ENCODE results near the gene AIF1L. TPM values are rescaled to one million over a fixed set of nuclear protein-coding genes. Genes with fewer than 3 reads are reported as not detected.

Gene AIF1L
- total and polyA plus RNA-seq, 2 of the 4 experiments (the other 2 are of a cell fraction) = 0.18 to 0.19 TPM

DNA sequence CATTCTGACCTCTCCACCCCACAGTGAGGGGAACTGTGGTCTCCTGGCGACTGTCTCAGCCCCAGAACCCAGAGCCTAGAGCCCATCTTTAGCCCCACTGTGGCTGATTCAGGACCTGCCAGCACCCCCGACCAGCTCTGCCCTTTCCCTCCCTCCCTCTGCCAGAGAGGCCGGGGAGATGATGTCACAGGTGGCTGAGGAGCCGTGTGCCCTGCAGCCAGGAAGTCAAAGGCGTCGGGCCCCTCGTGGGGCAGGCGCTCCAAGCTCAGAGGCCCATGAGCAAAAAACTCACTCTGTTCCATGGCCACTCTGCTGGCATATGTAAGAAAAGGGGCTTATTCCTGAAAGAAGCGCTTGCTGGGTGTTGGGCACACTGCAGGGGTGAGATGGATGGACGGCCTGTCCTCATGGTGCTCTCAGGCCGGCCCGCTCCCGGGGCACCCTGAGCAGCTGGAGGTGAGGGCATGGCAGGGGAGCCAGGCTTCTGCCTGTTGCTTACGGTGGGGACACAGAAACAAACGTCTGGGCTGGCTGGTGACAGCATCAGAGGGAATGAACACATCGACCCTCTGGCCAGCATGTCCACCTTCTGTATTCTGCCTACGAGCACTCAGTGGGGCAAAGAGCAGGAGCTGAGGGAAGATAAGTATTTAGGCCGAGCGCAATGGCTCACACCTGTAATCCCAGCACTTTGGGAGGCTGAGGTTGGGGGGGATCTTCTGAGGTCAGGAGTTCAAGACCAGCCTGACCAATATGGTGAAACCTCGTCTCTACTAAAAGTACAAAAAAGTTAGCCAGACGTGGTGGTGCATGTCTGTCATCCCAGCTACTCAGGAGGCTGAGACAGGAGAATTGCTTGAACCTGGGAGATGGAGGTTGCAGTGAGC is 46.3 kb upstream of the AIF1L start:
- H3K27ac ChIP-seq (ENCODE audit: insufficient read depth, low read length) = no peak overlapping the region
- ATAC-seq (ENCODE audit: low read depth) (no peak), DNase-seq (no peak)
- H3K56ac ChIP-seq (ENCODE audit: extremely low read depth, insufficient read depth, low read length) = no peak overlapping the region
- ChIA-PET POLR2A (ENCODE audit: unreplicated experiment) (no interaction called here), CTCF (interaction anchor here (0.6 to 1.6 kb wide), 2 partner anchors 8 to 123 kb away, joined by 4 read pairs; no protein-coding TSS in a partner anchor)
- in situ Hi-C loops (cut with MboI; ENCODE audit: low sequenced_read_pairs) = loop anchor here (10.0 kb wide), 1 partner anchor 345 kb away; no protein-coding TSS in a partner anchor
- intact Hi-C loops (cut with micrococcal nuclease) = loop anchor here (5.0 kb wide), 1 partner anchor 158 kb away; no protein-coding TSS in a partner anchor
- no peak overlapping the region for H3K4ac ChIP-seq (ENCODE audit: low read depth, low read length)
- peaks cover 22% of the 10 kb centered on the region for H3K27me3 ChIP-seq (ENCODE audit: control insufficient read depth, insufficient read depth, low read length)
- no peak overlapping the region for H3K14ac ChIP-seq (replicated peaks; ENCODE audit: low read depth, low read length)
- H3K9me3 ChIP-seq (ENCODE audit: control insufficient read depth, insufficient read depth, low read length) = peaks cover 5% of the 10 kb centered on the region
- dilution Hi-C loops (cut with HindIII; ENCODE audit: low sequenced_read_pairs, unreplicated experiment) = no loop called here
- H2BK20ac ChIP-seq (ENCODE audit: low read depth, low read length) = no peak overlapping the region
- H2BK15ac ChIP-seq (ENCODE audit: low read depth, low read length) = no peak overlapping the region
- no peak overlapping the region for H3K23ac ChIP-seq (ENCODE audit: low read depth, low read length)
- 69% methylated on average over 9 of the region's 21 CpGs; no CpG with 5 or more reads in 1 of the 2 experiments for WGBS, 2 experiments (ENCODE audit: extremely low coverage in 2 of 2, insufficient read length in 1 of 2)
- H4K5ac ChIP-seq (ENCODE audit: low read depth, low read length) = no peak overlapping the region
- H4K8ac ChIP-seq (ENCODE audit: low read depth in 2 of 2, low read length in 2 of 2) = no peak overlapping the region
- H3K4me1 ChIP-seq (ENCODE audit: control insufficient read depth, insufficient read depth, low read length) = no peaks in the 10 kb centered on the region; the same call in 1 of the 2 replicates
- no peak overlapping the region for H2AK5ac ChIP-seq (ENCODE audit: low read depth, low read length)
- H3K79me1 ChIP-seq (ENCODE audit: low read depth in 1 of 2, low read length in 2 of 2) = no peaks in the 10 kb centered on the region
- no peaks in the 10 kb centered on the region for H3K9me1 ChIP-seq (ENCODE audit: insufficient read depth, low read length)
- H3K18ac ChIP-seq (ENCODE audit: low read depth, low read length) = no peak overlapping the region
- no peak overlapping the region for H3K4me2 ChIP-seq (ENCODE audit: low read depth, low read length)
- no peaks in the 10 kb centered on the region for H3K36me3 ChIP-seq (ENCODE audit: control insufficient read depth, insufficient read depth, low read length)
- H4K91ac ChIP-seq (ENCODE audit: insufficient read depth, low read depth, low read length) = no peak overlapping the region
- no peak overlapping the region for H2AK9ac ChIP-seq (replicated peaks; ENCODE audit: low read depth, low read length, poor library complexity)
- no peak overlapping the region for H2BK120ac ChIP-seq (ENCODE audit: low read depth, low read length)
- H4K20me1 ChIP-seq (ENCODE audit: insufficient read depth, low read length) = no peaks in the 10 kb centered on the region
- H2AFZ ChIP-seq (replicated peaks; ENCODE audit: low read length, poor library complexity) = no peak overlapping the region
- no peak overlapping the region for H3K4me3 ChIP-seq (ENCODE audit: insufficient read depth, low read depth, low read length)
- H2BK5ac ChIP-seq (ENCODE audit: low read depth, low read length, poor library complexity, severe bottlenecking) = no peak overlapping the region
- TF ChIP-seq, protein P1, sequence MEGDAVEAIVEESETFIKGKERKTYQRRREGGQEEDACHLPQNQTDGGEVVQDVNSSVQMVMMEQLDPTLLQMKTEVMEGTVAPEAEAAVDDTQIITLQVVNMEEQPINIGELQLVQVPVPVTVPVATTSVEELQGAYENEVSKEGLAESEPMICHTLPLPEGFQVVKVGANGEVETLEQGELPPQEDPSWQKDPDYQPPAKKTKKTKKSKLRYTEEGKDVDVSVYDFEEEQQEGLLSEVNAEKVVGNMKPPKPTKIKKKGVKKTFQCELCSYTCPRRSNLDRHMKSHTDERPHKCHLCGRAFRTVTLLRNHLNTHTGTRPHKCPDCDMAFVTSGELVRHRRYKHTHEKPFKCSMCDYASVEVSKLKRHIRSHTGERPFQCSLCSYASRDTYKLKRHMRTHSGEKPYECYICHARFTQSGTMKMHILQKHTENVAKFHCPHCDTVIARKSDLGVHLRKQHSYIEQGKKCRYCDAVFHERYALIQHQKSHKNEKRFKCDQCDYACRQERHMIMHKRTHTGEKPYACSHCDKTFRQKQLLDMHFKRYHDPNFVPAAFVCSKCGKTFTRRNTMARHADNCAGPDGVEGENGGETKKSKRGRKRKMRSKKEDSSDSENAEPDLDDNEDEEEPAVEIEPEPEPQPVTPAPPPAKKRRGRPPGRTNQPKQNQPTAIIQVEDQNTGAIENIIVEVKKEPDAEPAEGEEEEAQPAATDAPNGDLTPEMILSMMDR (conservative IDR thresholded peaks at IDR 0.05; ENCODE audit: low read depth, low read length) = no peak
- TF ChIP-seq MAZ (IDR thresholded peaks at IDR 0.05; ENCODE audit: borderline replicate concordance, low read depth, low read length) (no peak), RAD21 (IDR thresholded peaks at IDR 0.05; ENCODE audit: low read length) (no peak), RCOR1 (IDR thresholded peaks at IDR 0.05; ENCODE audit: insufficient replicate concordance, low read length) (no peak), MXI1 (IDR thresholded peaks at IDR 0.05; ENCODE audit: borderline replicate concordance, low read depth, low read length) (no peak), POLR2A (IDR thresholded peaks at IDR 0.05; ENCODE audit: low read depth, low read length) (no peak), MAFK (IDR thresholded peaks at IDR 0.05; ENCODE audit: low read depth, low read length) (no peak), CEBPB (IDR thresholded peaks at IDR 0.05; ENCODE audit: low read depth, low read length) (no peak), SMC3 (IDR thresholded peaks at IDR 0.05; ENCODE audit: low read depth, low read length) (no peak), RFX5 (IDR thresholded peaks at IDR 0.05; ENCODE audit: low read depth, low read length) (no peak), CHD1 (IDR thresholded peaks at IDR 0.05; ENCODE audit: low read depth, low read length) (no peak)
- TF ChIP-seq, protein P2, sequence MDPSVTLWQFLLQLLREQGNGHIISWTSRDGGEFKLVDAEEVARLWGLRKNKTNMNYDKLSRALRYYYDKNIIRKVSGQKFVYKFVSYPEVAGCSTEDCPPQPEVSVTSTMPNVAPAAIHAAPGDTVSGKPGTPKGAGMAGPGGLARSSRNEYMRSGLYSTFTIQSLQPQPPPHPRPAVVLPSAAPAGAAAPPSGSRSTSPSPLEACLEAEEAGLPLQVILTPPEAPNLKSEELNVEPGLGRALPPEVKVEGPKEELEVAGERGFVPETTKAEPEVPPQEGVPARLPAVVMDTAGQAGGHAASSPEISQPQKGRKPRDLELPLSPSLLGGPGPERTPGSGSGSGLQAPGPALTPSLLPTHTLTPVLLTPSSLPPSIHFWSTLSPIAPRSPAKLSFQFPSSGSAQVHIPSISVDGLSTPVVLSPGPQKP (IDR thresholded peaks at IDR 0.05; ENCODE audit: borderline replicate concordance, low read depth, low read length) = no peak
- TF ChIP-seq, protein P3, sequence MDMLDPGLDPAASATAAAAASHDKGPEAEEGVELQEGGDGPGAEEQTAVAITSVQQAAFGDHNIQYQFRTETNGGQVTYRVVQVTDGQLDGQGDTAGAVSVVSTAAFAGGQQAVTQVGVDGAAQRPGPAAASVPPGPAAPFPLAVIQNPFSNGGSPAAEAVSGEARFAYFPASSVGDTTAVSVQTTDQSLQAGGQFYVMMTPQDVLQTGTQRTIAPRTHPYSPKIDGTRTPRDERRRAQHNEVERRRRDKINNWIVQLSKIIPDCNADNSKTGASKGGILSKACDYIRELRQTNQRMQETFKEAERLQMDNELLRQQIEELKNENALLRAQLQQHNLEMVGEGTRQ (IDR thresholded peaks at IDR 0.05; ENCODE audit: low read depth, low read length) = no peak
- no peak overlapping the region for H3K9ac ChIP-seq (ENCODE audit: low read depth, low read length)
- no TSS peak for BruUV-seq (replicated peaks)

Measured in IMR-90 (cell line).